Fibroblast of peridontal ligament (primary cell): ENCODE results near the gene AHNAK.
"Not testable (repeated sequence)": the region's sequence is repeated elsewhere in the genome, so short reads cannot be mapped to it uniquely, and the experiment has no call there.

Experiments used
- DNase-seq: peaks from one replicate; pipeline ENCODE4 v3.0.0-alpha.2; 2010; ENCODE audit errors: extremely low read depth

AHNAK gene

DNA sequence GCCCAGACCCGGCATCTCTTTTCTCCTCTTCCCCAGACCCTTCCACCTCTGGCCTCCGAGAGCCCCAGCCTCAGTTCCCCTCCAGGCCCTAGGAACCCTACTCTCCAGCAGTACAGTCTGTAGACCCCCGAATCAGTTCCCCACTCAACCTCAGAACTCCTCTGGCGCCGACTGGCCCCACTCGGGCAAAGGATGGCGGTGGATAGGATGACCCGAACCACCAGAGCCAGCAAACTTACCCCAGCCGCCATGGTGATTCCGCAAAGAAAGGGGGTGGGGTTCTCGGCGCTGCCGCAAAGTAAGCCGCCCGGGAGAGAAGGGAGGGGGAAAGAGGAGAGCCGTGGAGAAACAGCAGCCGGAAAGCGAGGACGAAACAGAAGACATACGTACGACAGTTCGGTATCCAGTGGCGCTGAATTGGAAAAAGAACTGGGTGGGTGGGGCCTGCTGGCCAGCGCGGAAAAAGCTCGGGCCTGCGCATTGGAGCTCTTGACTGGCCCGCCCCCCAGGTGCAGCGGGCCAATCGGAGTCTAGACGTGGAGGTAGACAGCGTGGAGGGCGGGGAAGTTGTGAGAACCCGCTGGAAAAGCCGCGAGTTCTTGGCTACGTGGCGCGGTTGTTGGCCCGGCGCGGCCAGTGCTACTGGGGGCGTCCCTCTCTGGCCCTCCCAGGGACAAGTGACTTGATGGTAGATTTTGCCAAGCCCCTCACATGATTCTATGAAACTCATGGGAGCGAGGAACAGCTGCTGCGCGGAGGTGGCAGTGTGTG lies 27.2 kb upstream of the AHNAK start, which contains the start of gene EEF1G:
Gene EEF1G, minus strand, starts transcription at position 300 of the 771 bp plus-strand sequence. Its CDS starts 49 bp downstream, at position 251.
- DNase-seq = peak; percentile 100

DNA sequence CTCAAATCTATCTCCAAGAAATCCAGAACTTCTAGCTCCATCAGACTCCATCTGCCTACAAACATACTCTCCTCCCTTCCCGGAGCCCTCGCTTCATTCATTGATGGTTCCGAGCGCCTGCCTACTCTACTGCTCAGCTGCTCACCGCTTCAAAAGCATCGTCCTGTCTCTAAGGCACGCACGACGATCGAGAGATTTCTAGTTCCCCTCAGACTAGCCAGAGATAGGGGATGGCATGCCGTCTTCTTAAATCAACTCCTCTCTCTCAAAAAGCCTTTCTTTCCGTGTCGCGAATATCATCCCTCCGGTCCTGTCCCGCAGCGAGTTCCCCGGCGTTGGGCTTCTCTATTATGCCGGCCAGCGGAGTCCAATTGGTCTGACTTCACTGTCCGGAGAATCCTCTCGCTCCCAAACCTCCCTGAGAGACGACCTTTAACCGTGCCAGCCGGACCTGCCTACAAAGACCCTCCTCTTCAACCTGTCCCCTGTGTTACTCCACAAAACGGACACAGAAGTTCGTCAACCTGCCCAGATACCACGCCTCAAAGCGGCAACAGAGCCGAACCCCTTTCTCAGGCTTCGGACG lies 26.5 kb upstream of the AHNAK start:
- peak; percentile 22 for DNase-seq

GRCh38 chr11:62572431-62572830 lies 25.8 kb upstream of the AHNAK start:
- no peak for DNase-seq

- not testable (repeated sequence) for DNase-seq
Measured at GRCh38 chr11:62571493-62571892, 24.9 kb upstream of the AHNAK start.

DNA sequence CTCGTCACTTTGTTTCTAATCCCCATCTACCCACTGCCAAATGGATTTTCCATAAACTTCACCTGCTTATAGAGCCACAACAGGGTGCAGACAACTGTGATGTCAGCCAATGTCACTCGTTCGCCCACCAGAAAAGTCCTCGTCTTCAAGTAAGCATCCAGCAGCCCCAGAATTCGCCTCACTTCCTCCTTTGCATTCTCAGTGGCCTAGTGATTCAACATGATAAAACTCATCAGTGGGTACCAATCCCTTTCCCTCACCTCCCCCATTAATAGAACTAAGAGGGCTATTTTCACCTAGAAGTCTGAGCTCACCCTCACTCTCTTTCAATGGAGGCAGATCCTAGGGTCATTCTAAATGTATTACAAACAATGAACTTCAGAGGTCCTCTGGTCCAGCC lies 24.3 kb upstream of the AHNAK start:
- DNase-seq = not testable (repeated sequence)

DNA sequence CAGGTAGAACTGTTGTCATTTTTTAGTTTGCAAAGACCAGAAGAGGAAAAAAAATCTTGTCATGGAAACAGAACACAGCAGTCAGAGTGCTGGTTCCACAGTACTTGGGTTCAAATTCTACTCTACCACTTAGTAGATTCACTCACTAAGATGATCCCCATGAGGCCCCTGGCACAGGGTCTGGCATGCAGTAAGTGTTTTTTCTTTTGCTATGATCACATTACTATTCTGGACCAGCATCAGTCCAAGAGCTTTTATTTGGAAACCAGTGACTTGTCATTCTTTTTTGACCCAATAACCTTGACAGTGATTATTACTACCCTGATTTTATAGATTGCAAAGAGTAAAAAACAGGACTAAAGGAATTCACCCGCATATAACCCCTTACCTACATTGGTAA lies 23.0 kb upstream of the AHNAK start:
- DNase-seq = no peak

- DNase-seq = no peak
Measured at GRCh38 chr11:62567018-62567633, 20.5 kb upstream of the AHNAK start.

- DNase-seq = no peak
Measured at GRCh38 chr11:62566247-62566646, 19.6 kb upstream of the AHNAK start.

GRCh38 chr11:62565100-62565802 lies 18.6 kb upstream of the AHNAK start:
- DNase-seq = no peak

GRCh38 chr11:62561677-62562230 lies 15.1 kb upstream of the AHNAK start:
- not testable (repeated sequence) for DNase-seq

DNA sequence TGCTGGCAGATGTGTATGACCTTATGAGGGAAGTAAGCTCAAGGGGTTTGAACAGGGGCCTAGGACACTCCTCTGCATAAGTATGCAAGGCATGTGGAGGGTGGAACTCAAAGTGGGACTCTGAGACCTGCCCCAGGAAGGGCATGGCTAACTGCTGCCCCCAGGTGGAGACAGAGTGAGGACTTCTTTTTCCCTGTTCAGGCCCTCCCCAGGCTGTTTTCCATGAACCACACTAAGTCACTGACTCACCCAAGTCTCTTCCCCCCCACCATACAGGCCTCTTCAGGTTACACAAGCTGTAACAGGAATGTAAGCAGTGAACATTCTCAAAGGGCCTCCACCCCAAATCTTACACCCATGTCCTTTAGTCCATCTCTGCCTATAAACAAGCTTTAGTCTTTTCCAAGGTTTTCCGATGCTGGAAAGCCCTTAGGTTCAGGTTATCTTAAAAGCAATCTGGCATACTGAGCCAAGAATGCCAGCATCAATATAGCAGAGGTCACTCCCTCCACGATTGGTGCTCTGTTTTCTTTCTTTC lies 14.0 kb upstream of the AHNAK start:
- peak; percentile 98 for DNase-seq

DNA sequence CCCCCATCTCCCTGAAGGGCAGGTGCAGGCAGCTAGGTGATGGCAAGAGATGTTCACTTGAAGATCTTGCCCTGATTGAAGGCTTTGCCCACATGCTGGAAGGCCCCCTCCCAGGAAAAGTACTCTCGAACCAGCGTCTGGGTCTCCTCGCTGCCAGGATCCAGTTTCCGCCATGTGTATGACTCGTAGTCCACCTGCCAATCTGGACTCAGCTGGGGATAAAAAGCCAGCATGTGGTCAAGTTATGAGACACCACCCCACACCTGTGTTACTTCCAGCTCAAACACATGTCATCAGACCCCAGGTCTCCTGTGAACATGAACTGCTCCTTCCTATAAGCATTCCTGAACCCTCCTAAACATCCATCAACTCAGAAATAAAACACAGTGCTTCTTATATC lies 13.0 kb upstream of the AHNAK start:
- not testable (repeated sequence) for DNase-seq

- no peak for DNase-seq
Measured at GRCh38 chr11:62559204-62559603, 12.6 kb upstream of the AHNAK start.

- DNase-seq = no peak
Measured at GRCh38 chr11:62558669-62559068, 12.1 kb upstream of the AHNAK start.

- DNase-seq = no peak
Measured at GRCh38 chr11:62556875-62557631, 10.4 kb upstream of the AHNAK start.

GRCh38 chr11:62556108-62556874 lies 9.7 kb upstream of the AHNAK start:
- DNase-seq = peak; percentile 96

DNA sequence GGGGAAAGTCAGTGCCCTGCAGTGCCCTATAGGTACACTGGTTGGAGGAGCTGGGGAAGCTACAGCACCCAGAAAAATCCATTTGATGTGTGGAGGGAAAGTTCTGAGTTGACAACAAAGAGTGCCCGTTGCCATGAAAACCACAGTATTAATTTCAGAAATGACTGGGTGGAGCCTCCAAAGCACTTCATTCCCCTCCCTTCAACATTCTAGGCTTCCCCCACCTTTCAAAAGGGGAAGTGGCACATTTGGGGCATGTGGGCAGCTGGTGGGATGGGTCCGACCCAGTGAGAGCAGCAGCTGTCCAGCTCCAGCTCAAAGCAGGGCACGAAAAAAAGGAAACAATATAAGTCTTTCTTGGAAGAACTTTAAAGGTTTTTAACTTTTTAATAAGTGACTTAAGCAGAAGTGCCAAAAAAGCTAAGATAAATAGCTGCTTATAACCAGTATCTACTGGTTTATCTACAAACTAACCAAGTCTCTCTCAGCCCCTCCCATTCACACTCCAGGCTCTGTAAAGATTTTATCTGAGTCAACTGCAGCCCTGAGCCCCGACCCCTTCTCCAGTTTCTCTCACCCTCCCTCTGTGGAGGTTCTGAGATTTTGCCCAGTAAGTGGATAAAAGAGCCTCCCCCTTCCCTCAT lies 9.0 kb upstream of the AHNAK start:
- DNase-seq = peak; percentile 41

DNA sequence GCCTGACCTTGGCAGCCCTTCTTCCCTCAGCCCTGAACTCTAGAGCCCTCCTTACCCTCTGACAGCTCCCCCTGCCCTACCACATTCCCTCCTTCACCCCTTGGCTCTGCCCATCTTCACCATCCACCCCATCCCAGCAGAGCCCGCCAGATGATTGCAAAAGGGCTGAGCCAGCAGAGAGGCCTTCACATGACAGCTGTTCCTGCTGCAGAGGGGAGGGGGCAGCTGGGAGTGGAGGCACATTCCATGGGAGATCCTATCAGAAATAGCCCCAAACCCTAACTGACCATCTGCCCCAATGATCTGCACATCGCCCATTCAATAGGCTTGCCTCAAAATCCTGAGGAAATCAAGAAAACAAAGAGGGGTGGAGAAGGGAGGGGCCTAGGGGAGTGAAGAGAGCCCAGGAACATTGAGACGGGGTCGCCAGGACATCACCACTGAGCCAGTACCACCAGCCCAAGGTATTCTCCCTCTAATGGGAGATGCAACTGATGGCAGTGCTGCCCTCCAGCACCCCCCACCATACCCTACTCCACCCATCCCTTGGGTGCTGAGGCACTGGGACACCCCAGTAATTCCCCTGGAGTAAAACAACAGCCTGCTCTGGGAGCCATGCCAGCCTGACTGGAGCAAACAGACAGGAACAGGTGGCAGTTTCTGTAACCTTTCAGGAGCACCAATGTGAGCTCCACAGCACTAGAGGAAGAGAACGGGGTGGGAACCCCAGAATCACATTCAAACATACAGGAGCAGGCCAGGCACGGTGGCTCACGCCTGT lies 8.0 kb upstream of the AHNAK start:
- DNase-seq = no peak

DNA sequence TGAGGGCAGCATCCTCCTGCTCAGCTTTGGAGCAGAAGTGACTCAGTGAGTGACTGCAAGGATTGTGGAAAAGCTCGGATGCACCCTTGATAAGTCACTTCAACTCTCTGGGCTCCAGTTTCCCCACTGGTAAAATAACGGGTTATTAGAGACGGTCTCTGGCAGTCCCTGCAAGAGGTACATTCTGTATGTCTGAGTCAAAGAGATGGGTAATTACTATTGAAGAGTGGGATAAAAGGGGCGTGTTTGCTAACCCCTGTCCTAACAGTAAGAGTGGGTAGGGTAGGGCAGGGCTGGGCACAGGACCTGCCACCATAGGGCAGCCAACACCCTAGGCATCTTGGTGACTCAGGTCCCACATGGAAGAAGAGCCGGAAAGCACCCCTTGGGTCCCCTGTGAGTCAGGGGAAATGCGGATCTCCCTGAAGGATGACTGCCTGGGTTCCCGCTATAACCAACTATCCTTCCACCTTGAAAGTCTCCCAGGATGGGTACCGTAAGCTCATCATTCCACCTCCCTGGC lies 7.3 kb upstream of the AHNAK start:
- DNase-seq = no peak
